ENCODE measurements around the gene TUBGCP4. TPM values are rescaled to one million over a fixed set of nuclear protein-coding genes. Genes with fewer than 3 reads are reported as not detected.

The TUBGCP4 gene
- total RNA-seq, 1 experiment from 2014 or later: 29.7 TPM

- intact Hi-C loops (cut with micrococcal nuclease): no loop called here
- no peaks in the 10 kb centered on the region for H3K9me3 ChIP-seq (ENCODE audit: low read length)
- peaks cover 69% of the 10 kb centered on the region for H3K36me3 ChIP-seq (ENCODE audit: low read depth, low read length)
- H3K79me2 ChIP-seq (ENCODE audit: low read length): no peaks in the 10 kb centered on the region
- DNase-seq: no peak
- H3F3A ChIP-seq (ENCODE audit: low read length, unreplicated experiment): no peaks in the 10 kb centered on the region
- H4K20me1 ChIP-seq (ENCODE audit: low read length): no peaks in the 10 kb centered on the region
- no peak for ATAC-seq
- no peak overlapping the region for H3K4me3 ChIP-seq (ENCODE audit: low read length)
- ChIA-PET POLR2A (ENCODE audit: unreplicated experiment) (no interaction called here), CTCF (no interaction called here)
- H2AFZ ChIP-seq (ENCODE audit: low read length): no peak overlapping the region
- H3K9me2 ChIP-seq (replicated peaks; ENCODE audit: low read length): no peaks in the 10 kb centered on the region
- no peak overlapping the region for H3K9ac ChIP-seq (ENCODE audit: low read length)
- BruUV-seq (replicated peaks): no TSS peak
- H3K4me1 ChIP-seq (ENCODE audit: insufficient read depth, low read length): no peaks in the 10 kb centered on the region
- no peaks in the 10 kb centered on the region for H3K27me3 ChIP-seq (ENCODE audit: low read length)
- H3K4me2 ChIP-seq (ENCODE audit: low read length): no peak overlapping the region
- H3K27ac ChIP-seq (ENCODE audit: low read length): no peak overlapping the region
- TF ChIP-seq EZH2 (IDR thresholded peaks at IDR 0.05; ENCODE audit: low read length, unreplicated experiment): no peak
- no peak for TF ChIP-seq CTCF (conservative IDR thresholded peaks at IDR 0.05; ENCODE audit: low read depth, low read length)
- TF ChIP-seq EZH2phosphoT487 (IDR thresholded peaks at IDR 0.05; ENCODE audit: borderline replicate concordance, low read length): no peak
These were observed 39.8 kb downstream of the TUBGCP4 start for GRCh38 chr15:43410572-43411214.

GRCh38 chr15:43412096-43412495 lies 41.2 kb downstream of the TUBGCP4 start:
- intact Hi-C loops (cut with micrococcal nuclease): no loop called here
- Histone ChIP-seq H3K79me2 (ENCODE audit: low read length) (no peaks in the 10 kb centered on the region), H3K9ac (ENCODE audit: low read length) (no peak overlapping the region), H3K9me2 (replicated peaks; ENCODE audit: low read length) (no peaks in the 10 kb centered on the region), H3K27me3 (ENCODE audit: low read length) (no peaks in the 10 kb centered on the region), H4K20me1 (ENCODE audit: low read length) (no peaks in the 10 kb centered on the region), H3K4me2 (ENCODE audit: low read length) (no peak overlapping the region), H3K9me3 (ENCODE audit: low read length) (no peaks in the 10 kb centered on the region), H3K27ac (ENCODE audit: low read length) (no peak overlapping the region), H2AFZ (ENCODE audit: low read length) (no peak overlapping the region), H3F3A (ENCODE audit: low read length, unreplicated experiment) (no peaks in the 10 kb centered on the region), H3K4me1 (ENCODE audit: insufficient read depth, low read length) (no peaks in the 10 kb centered on the region), H3K36me3 (ENCODE audit: low read depth, low read length) (peaks cover 65% of the 10 kb centered on the region), H3K4me3 (ENCODE audit: low read length) (no peak overlapping the region)
- CTCF ChIA-PET: no interaction called here
- POLR2A ChIA-PET (ENCODE audit: unreplicated experiment): no interaction called here
- TF ChIP-seq EZH2phosphoT487 (IDR thresholded peaks at IDR 0.05; ENCODE audit: borderline replicate concordance, low read length): no peak
- TF ChIP-seq EZH2 (IDR thresholded peaks at IDR 0.05; ENCODE audit: low read length, unreplicated experiment): no peak
- no peak for TF ChIP-seq CTCF (conservative IDR thresholded peaks at IDR 0.05; ENCODE audit: low read depth, low read length)
- DNase-seq (no peak), ATAC-seq (no peak)
- no TSS peak for BruUV-seq (replicated peaks)

GRCh38 chr15:43414196-43414595 lies 43.3 kb downstream of the TUBGCP4 start:
- intact Hi-C loops (cut with micrococcal nuclease): no loop called here
- Histone ChIP-seq H3K27me3 (ENCODE audit: low read length) (no peaks in the 10 kb centered on the region), H3K9me2 (replicated peaks; ENCODE audit: low read length) (no peaks in the 10 kb centered on the region), H3K9ac (ENCODE audit: low read length) (no peak overlapping the region), H4K20me1 (ENCODE audit: low read length) (no peaks in the 10 kb centered on the region), H3K4me1 (ENCODE audit: insufficient read depth, low read length) (no peaks in the 10 kb centered on the region), H2AFZ (ENCODE audit: low read length) (no peak overlapping the region), H3K79me2 (ENCODE audit: low read length) (no peaks in the 10 kb centered on the region), H3K36me3 (ENCODE audit: low read depth, low read length) (peaks cover 49% of the 10 kb centered on the region), H3K4me3 (ENCODE audit: low read length) (no peak overlapping the region), H3K27ac (ENCODE audit: low read length) (no peak overlapping the region), H3K9me3 (ENCODE audit: low read length) (no peaks in the 10 kb centered on the region), H3K4me2 (ENCODE audit: low read length) (no peak overlapping the region), H3F3A (ENCODE audit: low read length, unreplicated experiment) (no peaks in the 10 kb centered on the region)
- ATAC-seq: no peak
- ChIA-PET CTCF (interaction anchor here (0.6 kb wide), 1 partner anchor 71 kb away, joined by 3 read pairs; no protein-coding TSS in a partner anchor), POLR2A (ENCODE audit: unreplicated experiment) (interaction anchor here (0.7 kb wide), 1 partner anchor 96 kb away, joined by 3 read pairs; no protein-coding TSS in a partner anchor)
- DNase-seq: no peak
- TF ChIP-seq EZH2phosphoT487 (IDR thresholded peaks at IDR 0.05; ENCODE audit: borderline replicate concordance, low read length) (no peak), EZH2 (IDR thresholded peaks at IDR 0.05; ENCODE audit: low read length, unreplicated experiment) (no peak), CTCF (conservative IDR thresholded peaks at IDR 0.05; ENCODE audit: low read depth, low read length) (no peak)
- no TSS peak for BruUV-seq (replicated peaks)

All from PC-3 (cell line).